ENCODE data around the gene FIGN. TPM values are rescaled to one million over a fixed set of nuclear protein-coding genes. Genes with fewer than 3 reads are reported as not detected.

Gene FIGN
- total RNA-seq, 1 donor = not detected

DNA sequence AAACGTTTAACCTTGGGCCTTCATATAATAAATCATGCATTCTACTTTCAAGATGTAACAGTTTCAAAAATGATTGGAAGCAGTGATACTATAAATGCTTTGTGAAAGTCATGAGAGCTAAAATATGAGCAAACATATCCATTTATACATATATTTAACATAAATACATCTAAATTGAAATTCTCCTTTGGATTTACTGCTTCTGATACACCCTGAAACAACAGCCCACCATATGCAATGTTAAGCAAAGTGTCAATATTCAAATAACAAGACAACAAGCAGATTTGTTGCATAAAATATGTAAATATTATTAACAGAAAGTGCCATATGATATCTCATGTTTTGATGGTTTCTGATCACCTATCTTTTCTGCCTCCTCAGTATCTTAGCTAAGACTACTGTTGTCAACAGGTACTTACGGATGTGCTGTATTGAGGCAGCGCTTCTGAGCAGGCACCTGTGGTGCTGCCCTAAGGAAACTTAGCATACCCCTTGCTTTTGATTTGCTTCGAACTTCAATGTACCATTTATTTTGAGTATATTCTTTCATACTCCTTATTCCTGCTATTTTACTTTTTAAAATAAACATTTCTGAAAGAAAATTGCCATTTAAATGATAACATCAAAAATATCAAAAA lies 6.1 kb downstream of the FIGN start:
- no peak overlapping the region for H3K4me3 ChIP-seq (ENCODE audit: low read length)
- no peaks in the 10 kb centered on the region for H3K9me3 ChIP-seq (ENCODE audit: low read depth, low read length)
- no peaks in the 10 kb centered on the region for H3K4me1 ChIP-seq (ENCODE audit: insufficient read depth, low read length)
- H3K27me3 ChIP-seq (ENCODE audit: insufficient read depth, low read length) = peaks cover 11% of the 10 kb centered on the region

DNA sequence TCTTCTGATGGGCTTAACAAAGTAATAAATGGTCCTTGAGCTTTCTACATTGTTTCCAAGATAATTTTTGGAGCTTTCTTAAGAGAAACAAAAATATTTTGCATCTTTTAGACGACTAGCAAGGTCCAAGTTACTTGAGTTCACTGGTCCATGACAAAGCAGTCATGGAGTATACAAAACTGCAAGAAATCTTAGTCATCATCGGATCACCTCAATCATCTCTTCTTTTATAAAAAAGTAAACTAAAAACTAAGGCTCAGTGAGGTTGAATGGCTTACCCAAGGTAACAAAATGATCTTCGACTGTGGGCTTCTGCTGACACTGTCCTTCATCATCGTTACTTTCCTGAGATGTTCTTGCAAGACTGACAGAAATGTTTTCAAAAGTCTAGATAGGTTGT lies 11.9 kb downstream of the FIGN start:
- Histone ChIP-seq H3K9me3 (ENCODE audit: low read depth, low read length) (no peaks in the 10 kb centered on the region), H3K4me1 (ENCODE audit: insufficient read depth, low read length) (no peaks in the 10 kb centered on the region), H3K4me3 (ENCODE audit: low read length) (no peak overlapping the region), H3K27me3 (ENCODE audit: insufficient read depth, low read length) (no peaks in the 10 kb centered on the region)

DNA sequence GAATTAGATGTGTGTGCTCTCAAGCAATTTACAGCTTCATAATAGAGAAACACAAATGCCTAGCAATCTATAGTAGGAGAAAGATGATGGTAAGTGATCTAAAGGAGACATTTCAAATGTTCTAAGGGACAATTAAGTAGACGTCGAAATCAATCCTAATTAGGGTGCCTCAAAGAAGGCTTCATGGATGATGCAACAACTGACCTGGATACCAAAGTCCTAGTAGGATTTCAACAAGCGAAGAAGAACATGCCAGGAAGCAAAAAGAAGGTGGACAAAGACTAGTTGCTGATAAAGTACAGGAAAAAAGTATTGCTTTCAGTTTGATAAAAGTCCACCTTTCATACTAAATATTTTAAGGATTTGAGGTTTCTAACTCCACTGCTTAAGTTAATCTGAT lies 12.5 kb downstream of the FIGN start:
- Histone ChIP-seq H3K4me3 (ENCODE audit: low read length) (no peak overlapping the region), H3K27me3 (ENCODE audit: insufficient read depth, low read length) (no peaks in the 10 kb centered on the region), H3K9me3 (ENCODE audit: low read depth, low read length) (no peaks in the 10 kb centered on the region), H3K4me1 (ENCODE audit: insufficient read depth, low read length) (no peaks in the 10 kb centered on the region)

DNA sequence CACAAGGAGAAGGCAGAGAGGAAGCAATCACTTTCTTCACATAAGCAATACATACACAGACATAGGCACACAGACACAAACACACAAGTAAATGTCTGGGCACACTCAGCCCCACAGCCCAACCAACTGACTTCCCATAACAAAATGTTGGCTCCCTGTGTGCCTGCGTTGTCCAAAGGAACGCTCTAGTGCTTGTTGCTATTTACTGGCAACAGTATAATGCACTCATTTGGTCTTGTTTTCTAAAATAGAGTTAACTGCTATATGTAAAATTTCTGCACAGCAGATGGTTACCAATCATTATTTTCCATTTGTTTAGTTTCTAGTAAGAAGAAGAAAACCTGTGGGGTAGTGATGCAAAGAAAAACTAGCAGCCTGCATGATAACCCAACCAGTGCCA lies 16.5 kb downstream of the FIGN start:
- Histone ChIP-seq H3K4me3 (ENCODE audit: low read length) (no peak overlapping the region), H3K4me1 (ENCODE audit: insufficient read depth, low read length) (no peaks in the 10 kb centered on the region), H3K9me3 (ENCODE audit: low read depth, low read length) (no peaks in the 10 kb centered on the region), H3K27me3 (ENCODE audit: insufficient read depth, low read length) (no peaks in the 10 kb centered on the region)

DNA sequence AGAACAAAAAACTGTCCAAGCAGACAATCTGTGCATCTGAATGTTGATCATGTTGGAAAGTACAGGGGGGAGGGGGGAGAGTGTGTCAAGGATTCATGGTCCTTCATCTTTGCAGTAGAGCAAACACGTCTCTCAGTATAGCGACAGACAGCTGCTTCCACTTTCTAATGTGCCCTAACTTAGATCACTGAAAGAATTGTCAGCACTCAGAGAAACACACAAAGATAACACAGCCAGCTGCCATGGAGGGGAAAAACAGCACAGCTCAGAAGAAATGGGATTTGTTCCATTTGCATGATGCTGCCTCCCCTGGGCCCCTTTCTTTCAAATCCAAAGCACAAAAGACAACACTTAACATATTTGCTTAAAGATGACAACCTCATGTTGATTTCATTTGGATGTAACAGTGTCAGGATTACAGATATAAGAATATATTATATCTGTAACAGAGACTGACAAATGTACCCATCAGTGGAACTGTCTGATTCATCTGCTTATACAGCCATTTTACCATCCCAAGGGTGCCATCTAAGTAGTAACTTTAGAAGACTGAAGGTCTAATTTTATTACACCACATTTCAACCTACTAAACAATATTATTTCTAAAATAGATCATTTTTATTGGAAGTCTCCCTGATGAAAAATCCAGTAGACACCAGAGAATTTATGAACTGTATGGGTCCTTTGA lies 17.7 kb downstream of the FIGN start:
- Histone ChIP-seq H3K27me3 (ENCODE audit: insufficient read depth, low read length) (no peaks in the 10 kb centered on the region), H3K4me1 (ENCODE audit: insufficient read depth, low read length) (no peaks in the 10 kb centered on the region), H3K4me3 (ENCODE audit: low read length) (no peak overlapping the region), H3K9me3 (ENCODE audit: low read depth, low read length) (no peaks in the 10 kb centered on the region)

DNA sequence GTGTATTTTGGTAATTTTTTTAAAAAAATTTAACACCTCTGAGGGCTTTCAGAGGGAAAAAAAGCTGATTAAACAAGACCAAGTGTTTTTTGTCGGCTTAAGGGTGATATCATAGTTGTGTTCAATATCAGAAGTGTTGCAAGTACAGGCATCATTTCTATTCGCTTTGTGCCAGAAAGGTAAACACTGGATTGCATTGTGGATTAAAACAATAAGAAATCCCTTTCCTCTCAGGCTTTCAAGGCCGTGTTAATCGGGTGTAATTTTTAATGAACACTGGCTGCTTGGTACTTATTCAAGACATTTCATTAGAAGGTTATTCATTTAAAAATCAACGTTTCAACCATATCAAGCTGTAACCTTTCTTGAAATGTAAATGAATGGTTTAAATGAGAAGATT lies 18.3 kb downstream of the FIGN start:
- Histone ChIP-seq H3K4me1 (ENCODE audit: insufficient read depth, low read length) (no peaks in the 10 kb centered on the region), H3K27me3 (ENCODE audit: insufficient read depth, low read length) (no peaks in the 10 kb centered on the region), H3K4me3 (ENCODE audit: low read length) (no peak overlapping the region), H3K9me3 (ENCODE audit: low read depth, low read length) (no peaks in the 10 kb centered on the region)

DNA sequence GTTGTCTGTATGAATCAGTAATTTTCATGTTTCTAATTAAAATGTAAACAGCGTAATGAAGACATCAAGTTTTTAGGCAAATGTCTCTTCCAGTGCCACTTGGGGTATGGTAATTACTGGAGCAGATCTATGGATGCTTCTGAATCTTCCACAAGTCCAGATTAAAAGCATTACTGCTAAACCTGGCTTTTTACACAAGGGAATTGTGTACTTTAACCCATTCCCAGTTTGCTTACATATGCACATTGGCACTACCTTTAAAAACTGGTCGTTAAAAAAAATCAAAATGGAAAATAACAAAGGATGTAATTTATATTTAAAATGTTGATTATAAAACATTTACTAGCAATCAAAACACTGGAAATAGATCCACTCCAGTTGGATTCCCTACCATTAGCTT lies 19.7 kb downstream of the FIGN start:
- H3K4me3 ChIP-seq (ENCODE audit: low read length) = no peak overlapping the region
- H3K27me3 ChIP-seq (ENCODE audit: insufficient read depth, low read length) = no peaks in the 10 kb centered on the region
- no peaks in the 10 kb centered on the region for H3K4me1 ChIP-seq (ENCODE audit: insufficient read depth, low read length)
- H3K9me3 ChIP-seq (ENCODE audit: low read depth, low read length) = no peaks in the 10 kb centered on the region

DNA sequence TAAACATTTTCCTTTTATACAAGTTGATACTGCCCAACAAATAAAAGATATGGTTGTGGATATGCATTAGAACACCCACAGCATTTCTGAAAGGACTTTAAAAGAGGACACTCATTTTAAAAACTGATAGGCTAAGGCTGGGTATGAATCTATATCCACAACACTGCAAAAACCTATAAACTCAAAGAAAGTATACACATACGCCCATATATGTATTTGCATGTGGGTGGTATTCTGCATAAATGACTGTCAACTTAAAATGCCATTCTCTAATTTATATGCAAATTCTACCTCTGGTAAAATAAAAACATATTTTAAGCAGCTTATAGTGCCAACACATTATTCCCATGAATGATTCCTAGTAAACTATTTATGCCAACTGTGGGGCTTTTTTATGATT lies 20.1 kb downstream of the FIGN start:
- Histone ChIP-seq H3K9me3 (ENCODE audit: low read depth, low read length) (no peaks in the 10 kb centered on the region), H3K27me3 (ENCODE audit: insufficient read depth, low read length) (no peaks in the 10 kb centered on the region), H3K4me1 (ENCODE audit: insufficient read depth, low read length) (no peaks in the 10 kb centered on the region), H3K4me3 (ENCODE audit: low read length) (no peak overlapping the region)

DNA sequence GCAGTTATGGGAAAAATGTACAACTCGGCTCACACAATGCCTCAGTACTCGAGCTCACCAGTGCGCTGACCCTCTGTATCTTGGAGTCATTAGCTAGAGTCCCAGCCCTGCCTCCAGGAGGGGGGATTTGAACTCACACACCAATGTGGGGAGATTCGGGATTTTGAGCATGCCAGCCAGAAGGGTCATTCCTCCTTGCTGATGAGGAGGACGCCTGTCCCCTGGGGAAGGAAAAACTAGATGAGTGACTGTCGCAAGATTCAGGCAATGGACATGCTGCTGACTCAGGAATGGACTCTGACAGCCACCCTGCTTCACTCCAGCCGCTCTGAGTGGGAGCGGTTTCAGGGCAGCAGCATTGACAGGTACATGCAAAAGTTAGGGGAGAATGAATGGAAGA lies 20.6 kb downstream of the FIGN start:
- Histone ChIP-seq H3K4me3 (ENCODE audit: low read length) (no peak overlapping the region), H3K4me1 (ENCODE audit: insufficient read depth, low read length) (no peaks in the 10 kb centered on the region), H3K27me3 (ENCODE audit: insufficient read depth, low read length) (no peaks in the 10 kb centered on the region), H3K9me3 (ENCODE audit: low read depth, low read length) (no peaks in the 10 kb centered on the region)

DNA sequence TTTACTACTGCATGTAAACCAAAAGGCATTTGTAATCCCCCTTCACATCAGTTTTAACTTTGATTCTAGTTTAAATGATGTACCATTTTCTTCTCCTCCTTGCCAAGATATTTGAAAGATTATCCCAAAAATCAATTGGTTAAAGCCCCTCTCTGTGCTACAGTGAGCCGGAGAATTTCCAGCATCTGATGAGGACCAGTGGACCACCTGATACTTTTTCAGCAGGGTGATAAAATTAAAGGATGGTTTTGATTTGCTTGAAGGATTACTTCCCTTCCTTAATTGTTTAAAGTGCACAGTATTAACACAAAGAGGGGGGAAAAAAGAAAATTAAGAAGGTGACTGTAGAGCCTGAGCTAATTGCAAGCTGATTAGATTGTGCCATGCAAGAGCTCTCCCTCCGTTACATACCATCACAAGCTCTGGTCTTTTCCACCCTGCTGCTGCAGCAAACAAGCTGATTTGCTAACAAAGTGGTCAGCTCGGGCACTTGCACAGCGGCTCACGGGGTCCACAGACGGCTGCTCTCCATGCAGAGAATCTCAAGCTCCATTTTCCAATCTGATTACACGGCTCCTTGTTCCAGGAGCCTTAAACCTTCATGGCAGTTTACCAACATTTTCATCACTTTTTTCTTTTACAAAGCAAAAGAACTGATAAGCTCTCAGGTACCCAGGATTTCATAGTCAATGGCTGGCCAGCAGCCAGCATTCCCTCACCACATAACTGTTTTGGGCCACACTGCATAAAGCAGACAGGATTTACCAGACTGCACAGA lies 22.1 kb downstream of the FIGN start:
- Histone ChIP-seq H3K27me3 (ENCODE audit: insufficient read depth, low read length) (no peaks in the 10 kb centered on the region), H3K4me3 (ENCODE audit: low read length) (no peak overlapping the region), H3K9me3 (ENCODE audit: low read depth, low read length) (no peaks in the 10 kb centered on the region), H3K4me1 (ENCODE audit: insufficient read depth, low read length) (no peaks in the 10 kb centered on the region)

DNA sequence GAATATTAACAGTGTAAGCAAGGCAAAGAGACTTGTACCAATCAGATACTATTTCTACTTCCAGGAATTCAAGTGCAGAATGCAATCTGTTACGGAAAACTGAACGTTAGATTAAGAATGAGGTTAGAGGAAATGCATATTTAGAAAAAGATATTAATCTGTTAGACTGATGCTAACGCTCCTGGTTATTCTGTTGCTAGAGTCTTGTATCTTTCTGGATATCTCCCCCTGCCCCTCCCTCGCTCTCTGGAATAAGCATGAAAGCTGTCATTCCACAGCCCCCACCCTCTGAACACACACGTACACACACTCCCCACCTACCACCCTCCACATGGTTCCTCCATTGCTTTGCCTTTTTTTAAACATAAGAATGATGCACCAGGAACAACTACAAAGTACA lies 24.1 kb downstream of the FIGN start:
- Histone ChIP-seq H3K4me3 (ENCODE audit: low read length) (no peak overlapping the region), H3K9me3 (ENCODE audit: low read depth, low read length) (no peaks in the 10 kb centered on the region), H3K27me3 (ENCODE audit: insufficient read depth, low read length) (no peaks in the 10 kb centered on the region), H3K4me1 (ENCODE audit: insufficient read depth, low read length) (no peaks in the 10 kb centered on the region)

DNA sequence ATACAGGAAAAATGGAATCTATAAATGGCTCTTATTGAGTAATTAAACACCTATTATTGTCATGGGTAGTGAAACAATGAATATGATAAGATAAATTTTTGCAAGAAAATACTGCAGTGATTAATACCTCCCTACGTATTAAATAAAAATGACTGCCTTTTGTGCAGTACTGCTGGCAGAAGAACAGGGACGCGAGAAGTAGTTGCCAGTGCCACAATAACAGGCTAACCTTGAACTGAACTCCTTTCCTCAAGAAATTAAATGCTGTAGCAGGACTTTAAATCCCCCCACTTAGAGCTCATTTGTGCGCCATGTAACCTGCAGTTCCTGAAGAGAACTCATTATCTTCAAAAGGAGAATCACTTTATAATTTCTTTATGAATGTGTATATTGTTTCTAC lies 24.6 kb downstream of the FIGN start:
- no peaks in the 10 kb centered on the region for H3K27me3 ChIP-seq (ENCODE audit: insufficient read depth, low read length)
- H3K4me3 ChIP-seq (ENCODE audit: low read length) = no peak overlapping the region
- no peaks in the 10 kb centered on the region for H3K4me1 ChIP-seq (ENCODE audit: insufficient read depth, low read length)
- H3K9me3 ChIP-seq (ENCODE audit: low read depth, low read length) = no peaks in the 10 kb centered on the region

DNA sequence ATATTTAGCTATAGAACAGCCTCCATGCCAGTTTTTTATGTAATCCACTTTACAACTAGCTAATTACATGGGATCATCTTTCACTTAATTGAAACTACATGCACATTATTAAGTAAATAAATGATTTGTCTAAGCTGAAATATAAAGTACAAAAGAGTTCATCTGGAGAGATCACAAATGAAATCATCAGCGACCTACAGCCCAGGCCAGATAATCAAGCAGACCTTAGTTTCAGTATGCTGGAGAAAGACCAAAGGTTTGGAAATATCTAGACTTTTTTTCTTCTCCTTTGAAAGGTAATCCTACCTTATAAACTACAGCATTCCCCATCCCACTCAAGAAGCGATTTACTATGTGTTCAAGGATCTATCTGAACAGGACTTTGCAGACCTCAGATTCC lies 26.5 kb downstream of the FIGN start:
- Histone ChIP-seq H3K9me3 (ENCODE audit: low read depth, low read length) (no peaks in the 10 kb centered on the region), H3K4me3 (ENCODE audit: low read length) (no peak overlapping the region), H3K4me1 (ENCODE audit: insufficient read depth, low read length) (no peaks in the 10 kb centered on the region), H3K27me3 (ENCODE audit: insufficient read depth, low read length) (no peaks in the 10 kb centered on the region)

DNA sequence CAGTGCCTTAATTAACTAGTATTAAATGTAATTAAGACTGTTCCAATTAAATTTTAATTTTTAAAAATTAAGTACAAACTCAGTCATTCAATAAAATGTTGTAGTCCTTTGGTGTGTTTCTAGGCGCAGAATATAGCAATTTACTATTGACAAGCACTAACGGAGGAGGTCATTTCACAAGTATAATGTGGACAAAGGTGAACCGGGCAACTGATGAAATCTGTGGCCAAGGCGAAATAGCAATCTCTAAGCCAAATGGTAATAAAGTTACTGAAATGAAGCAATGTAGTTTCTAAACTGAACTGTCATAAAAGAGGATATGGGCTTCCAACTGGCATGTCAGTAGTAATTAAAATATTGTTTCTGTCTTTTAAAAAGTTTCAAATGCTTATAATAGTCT lies 27.5 kb downstream of the FIGN start:
- no peak overlapping the region for H3K4me3 ChIP-seq (ENCODE audit: low read length)
- H3K27me3 ChIP-seq (ENCODE audit: insufficient read depth, low read length) = no peaks in the 10 kb centered on the region
- no peaks in the 10 kb centered on the region for H3K4me1 ChIP-seq (ENCODE audit: insufficient read depth, low read length)
- H3K9me3 ChIP-seq (ENCODE audit: low read depth, low read length) = no peaks in the 10 kb centered on the region

DNA sequence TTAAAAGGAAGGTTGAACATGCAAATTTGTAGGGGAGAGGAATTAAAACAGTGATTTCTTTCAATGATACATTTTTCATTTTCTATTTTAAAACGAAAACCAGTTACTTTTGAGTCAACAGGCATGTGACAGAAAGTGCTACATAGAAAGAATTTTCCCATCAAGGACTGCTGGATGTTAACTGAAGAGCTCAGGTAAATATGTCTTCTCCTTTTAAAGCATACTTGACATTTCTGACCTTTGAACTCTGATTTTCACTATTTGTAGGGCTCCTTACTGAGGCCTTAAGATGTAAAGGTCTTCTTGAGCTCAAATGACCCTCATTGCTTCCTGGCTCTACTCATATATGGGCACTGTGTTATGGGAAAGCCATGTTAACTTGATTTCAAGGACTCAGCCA lies 32.4 kb downstream of the FIGN start:
- H3K4me1 ChIP-seq (ENCODE audit: insufficient read depth, low read length) = no peaks in the 10 kb centered on the region
- H3K9me3 ChIP-seq (ENCODE audit: low read depth, low read length) = no peaks in the 10 kb centered on the region
- no peaks in the 10 kb centered on the region for H3K27me3 ChIP-seq (ENCODE audit: insufficient read depth, low read length)
- H3K4me3 ChIP-seq (ENCODE audit: low read length) = no peak overlapping the region
